HepG2 (cell line): ENCODE data around the gene TBXAS1. TPM values are rescaled to one million over a fixed set of nuclear protein-coding genes. Genes with fewer than 3 reads are reported as not detected.

Source experiments
- CSRNP1 ChIP-seq: sonication (generic); formaldehyde crosslinking; IDR thresholded peaks from 2 replicates; pipeline ENCODE4 v1.8.1; 2023; ENCODE audit warnings: mild to moderate bottlenecking, missing genetic modification reagents
- IKZF5 ChIP-seq: IDR thresholded peaks from 2 replicates; pipeline ENCODE4 v1.6.1; 2018; ENCODE audit warnings: missing genetic modification reagents, mild to moderate bottlenecking, missing compliant biosample characterization
- MZF1 ChIP-seq: sonication (generic); formaldehyde crosslinking; IDR thresholded peaks from 2 replicates; pipeline ENCODE4 v1.8.1; 2023; ENCODE audit warnings: mild to moderate bottlenecking, missing genetic modification reagents, borderline replicate concordance
- NR2C2 ChIP-seq: sonication (generic); formaldehyde crosslinking; IDR thresholded peaks from 2 replicates; pipeline ENCODE4 v1.4.0; 2020; ENCODE audit warnings: missing genetic modification reagents, mild to moderate bottlenecking, moderate library complexity, borderline replicate concordance
- NR2F2 ChIP-seq: IDR thresholded peaks from 2 replicates; pipeline ENCODE4 v1.6.1; 2012; ENCODE audit warnings: low read depth, inconsistent platforms, borderline replicate concordance
- SMAD1 ChIP-seq: sonication (generic); formaldehyde crosslinking; IDR thresholded peaks from 2 replicates; pipeline ENCODE4 v1.4.0; 2020; ENCODE audit warnings: missing genetic modification reagents, low read depth, mild to moderate bottlenecking, borderline replicate concordance
- SMYD3 ChIP-seq: sonication (generic); formaldehyde crosslinking; IDR thresholded peaks from 2 replicates; pipeline ENCODE4 v1.8.1; 2023; ENCODE audit warnings: mild to moderate bottlenecking, missing genetic modification reagents
- STAG1 ChIP-seq: sonication (generic); formaldehyde crosslinking; IDR thresholded peaks from 2 replicates; pipeline ENCODE4 v1.4.0; 2020; ENCODE audit warnings: missing genetic modification reagents
- TARDBP ChIP-seq: sonication (generic); formaldehyde crosslinking; IDR thresholded peaks from 2 replicates; pipeline ENCODE4 v1.8.0; 2022; ENCODE audit warnings: mild to moderate bottlenecking, missing genetic modification reagents
- TGIF2 ChIP-seq: IDR thresholded peaks from 2 replicates; pipeline ENCODE4 v1.6.1; 2016; ENCODE audit warnings: control low read depth, missing compliant biosample characterization
- ZFP90 ChIP-seq: sonication (generic); formaldehyde crosslinking; IDR thresholded peaks from 2 replicates; pipeline ENCODE4 v1.8.0; 2022; ENCODE audit warnings: missing genetic modification reagents, mild to moderate bottlenecking, inconsistent platforms, borderline replicate concordance
- ZKSCAN8 ChIP-seq: IDR thresholded peaks from 2 replicates; pipeline ENCODE4 v1.6.1; 2016; ENCODE audit warnings: borderline replicate concordance, missing genetic modification reagents, missing compliant biosample characterization
- ZNF451 ChIP-seq: sonication (generic); formaldehyde crosslinking; IDR thresholded peaks from 2 replicates; pipeline ENCODE4 v1.5.0; 2020; ENCODE audit warnings: mild to moderate bottlenecking, missing genetic modification reagents
- ZNF510 ChIP-seq: sonication (generic); formaldehyde crosslinking; IDR thresholded peaks from 2 replicates; pipeline ENCODE4 v1.4.0; 2020; ENCODE audit warnings: low read depth, mild to moderate bottlenecking, missing genetic modification reagents
- ZNF616 ChIP-seq: sonication (generic); formaldehyde crosslinking; IDR thresholded peaks from 2 replicates; pipeline ENCODE4 v1.5.0; 2020; ENCODE audit warnings: low read depth, mild to moderate bottlenecking, missing genetic modification reagents
- polyA plus RNA-seq, 8 experiments: library from polyadenylated mRNA; depleted of rRNA in 3 of 8; stranded (reverse) in 7 of 8; unstranded in 1 of 8; fragments of >200 nt; fragmentation: Illumina TruSeq in 4 of 8; extraction: Trizol in 4 of 8; gene quantifications; 2 replicates each; pipeline versions ENCODE4 v1.2.1 to v1.2.3, GENCODE V29; 2011 to 2016; ENCODE audit warnings: low read depth in 4 of 8, missing spikeins in 1 of 8, mixed read lengths in 1 of 8; ENCODE audit not compliant: insufficient read depth in 1 of 8
- total RNA-seq, 5 experiments: library from RNA; depleted of rRNA; stranded (reverse); fragments of >200 nt; fragmentation: Illumina TruSeq; extraction: Trizol; gene quantifications; 2 replicates each; pipeline ENCODE4 v1.2.3, GENCODE V29; 2016; ENCODE audit warnings: low read depth in 1 of 5
- TF ChIP-seq, protein P1 (sequence below): sonication (generic); formaldehyde crosslinking; IDR thresholded peaks from 2 replicates; pipeline ENCODE4 v1.4.0; 2020; ENCODE audit warnings: missing genetic modification reagents
- TF ChIP-seq, protein P2 (sequence below): IDR thresholded peaks from 2 replicates; pipeline ENCODE4 v1.6.1; 2016; ENCODE audit warnings: low read depth, missing genetic modification reagents, missing compliant biosample characterization

The TBXAS1 gene
- total and polyA plus RNA-seq, 2 of the 13 experiments (the other 11 are each of a cell fraction or from before 2014, with no cell fraction given) = 4.0 to 4.9 TPM

DNA sequence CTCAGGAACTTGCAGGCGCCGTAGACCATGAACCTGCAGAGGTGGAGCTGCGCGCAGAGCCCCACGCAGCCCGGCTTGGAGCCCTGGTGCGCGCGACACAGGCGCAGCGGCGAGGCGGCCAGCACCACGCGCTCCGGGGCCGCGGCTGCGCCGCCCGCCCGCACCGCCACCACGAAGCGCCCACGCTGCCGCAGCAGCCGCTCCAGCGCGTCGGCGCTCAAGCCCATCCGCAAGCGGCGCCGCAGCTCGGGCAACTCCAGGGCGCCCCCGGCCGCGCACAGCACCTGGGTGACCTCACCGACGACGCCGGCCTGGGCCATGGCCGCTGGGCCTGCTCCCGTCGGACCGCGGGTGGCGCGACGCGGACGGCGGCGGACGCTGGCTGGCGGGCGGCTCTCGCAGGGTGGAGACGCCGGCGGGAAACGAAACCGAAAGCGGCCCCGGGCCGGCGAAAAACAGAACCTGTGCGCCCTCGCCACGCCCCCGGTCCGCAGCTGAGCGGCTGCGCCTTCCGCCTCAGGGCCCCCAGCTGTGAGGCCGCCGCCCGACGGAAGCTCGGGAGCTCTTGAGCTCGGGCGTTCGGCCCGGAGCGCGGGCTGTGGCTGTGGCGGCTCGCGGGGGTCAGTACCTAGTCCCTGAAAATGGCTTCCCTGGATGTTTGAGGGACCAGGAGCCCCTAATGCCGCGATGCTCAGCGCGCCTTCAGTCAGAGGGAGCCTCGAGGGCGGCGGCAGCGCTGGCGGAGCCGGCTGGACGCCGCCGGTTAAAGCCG, 233.7 kb downstream of the TBXAS1 start, which contains the start of gene PARP12 (continued):
- peak; percentile 84 for TF ChIP-seq ZNF451 (CRISPR knock-in tag)
- no peak for TF ChIP-seq NR2C2 (CRISPR knock-in tag)
- no peak; the same call in 1 of the 2 replicates for TF ChIP-seq ZFP90
- no peak for TF ChIP-seq ZNF510 (CRISPR knock-in tag)
- peak; percentile 53; the same call in 1 of the 2 replicates for TF ChIP-seq CSRNP1 (CRISPR knock-in tag)
- TF ChIP-seq, protein P1, sequence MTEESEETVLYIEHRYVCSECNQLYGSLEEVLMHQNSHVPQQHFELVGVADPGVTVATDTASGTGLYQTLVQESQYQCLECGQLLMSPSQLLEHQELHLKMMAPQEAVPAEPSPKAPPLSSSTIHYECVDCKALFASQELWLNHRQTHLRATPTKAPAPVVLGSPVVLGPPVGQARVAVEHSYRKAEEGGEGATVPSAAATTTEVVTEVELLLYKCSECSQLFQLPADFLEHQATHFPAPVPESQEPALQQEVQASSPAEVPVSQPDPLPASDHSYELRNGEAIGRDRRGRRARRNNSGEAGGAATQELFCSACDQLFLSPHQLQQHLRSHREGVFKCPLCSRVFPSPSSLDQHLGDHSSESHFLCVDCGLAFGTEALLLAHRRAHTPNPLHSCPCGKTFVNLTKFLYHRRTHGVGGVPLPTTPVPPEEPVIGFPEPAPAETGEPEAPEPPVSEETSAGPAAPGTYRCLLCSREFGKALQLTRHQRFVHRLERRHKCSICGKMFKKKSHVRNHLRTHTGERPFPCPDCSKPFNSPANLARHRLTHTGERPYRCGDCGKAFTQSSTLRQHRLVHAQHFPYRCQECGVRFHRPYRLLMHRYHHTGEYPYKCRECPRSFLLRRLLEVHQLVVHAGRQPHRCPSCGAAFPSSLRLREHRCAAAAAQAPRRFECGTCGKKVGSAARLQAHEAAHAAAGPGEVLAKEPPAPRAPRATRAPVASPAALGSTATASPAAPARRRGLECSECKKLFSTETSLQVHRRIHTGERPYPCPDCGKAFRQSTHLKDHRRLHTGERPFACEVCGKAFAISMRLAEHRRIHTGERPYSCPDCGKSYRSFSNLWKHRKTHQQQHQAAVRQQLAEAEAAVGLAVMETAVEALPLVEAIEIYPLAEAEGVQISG = peak; percentile 73
- TF ChIP-seq ZNF616 (CRISPR knock-in tag) = peak; percentile 80; the same call in 1 of the 2 replicates
- TF ChIP-seq TARDBP = peak; percentile 63
- no peak for TF ChIP-seq NR2F2
- TF ChIP-seq ZKSCAN8 (CRISPR knock-in tag) = no peak
- TF ChIP-seq, protein P2, sequence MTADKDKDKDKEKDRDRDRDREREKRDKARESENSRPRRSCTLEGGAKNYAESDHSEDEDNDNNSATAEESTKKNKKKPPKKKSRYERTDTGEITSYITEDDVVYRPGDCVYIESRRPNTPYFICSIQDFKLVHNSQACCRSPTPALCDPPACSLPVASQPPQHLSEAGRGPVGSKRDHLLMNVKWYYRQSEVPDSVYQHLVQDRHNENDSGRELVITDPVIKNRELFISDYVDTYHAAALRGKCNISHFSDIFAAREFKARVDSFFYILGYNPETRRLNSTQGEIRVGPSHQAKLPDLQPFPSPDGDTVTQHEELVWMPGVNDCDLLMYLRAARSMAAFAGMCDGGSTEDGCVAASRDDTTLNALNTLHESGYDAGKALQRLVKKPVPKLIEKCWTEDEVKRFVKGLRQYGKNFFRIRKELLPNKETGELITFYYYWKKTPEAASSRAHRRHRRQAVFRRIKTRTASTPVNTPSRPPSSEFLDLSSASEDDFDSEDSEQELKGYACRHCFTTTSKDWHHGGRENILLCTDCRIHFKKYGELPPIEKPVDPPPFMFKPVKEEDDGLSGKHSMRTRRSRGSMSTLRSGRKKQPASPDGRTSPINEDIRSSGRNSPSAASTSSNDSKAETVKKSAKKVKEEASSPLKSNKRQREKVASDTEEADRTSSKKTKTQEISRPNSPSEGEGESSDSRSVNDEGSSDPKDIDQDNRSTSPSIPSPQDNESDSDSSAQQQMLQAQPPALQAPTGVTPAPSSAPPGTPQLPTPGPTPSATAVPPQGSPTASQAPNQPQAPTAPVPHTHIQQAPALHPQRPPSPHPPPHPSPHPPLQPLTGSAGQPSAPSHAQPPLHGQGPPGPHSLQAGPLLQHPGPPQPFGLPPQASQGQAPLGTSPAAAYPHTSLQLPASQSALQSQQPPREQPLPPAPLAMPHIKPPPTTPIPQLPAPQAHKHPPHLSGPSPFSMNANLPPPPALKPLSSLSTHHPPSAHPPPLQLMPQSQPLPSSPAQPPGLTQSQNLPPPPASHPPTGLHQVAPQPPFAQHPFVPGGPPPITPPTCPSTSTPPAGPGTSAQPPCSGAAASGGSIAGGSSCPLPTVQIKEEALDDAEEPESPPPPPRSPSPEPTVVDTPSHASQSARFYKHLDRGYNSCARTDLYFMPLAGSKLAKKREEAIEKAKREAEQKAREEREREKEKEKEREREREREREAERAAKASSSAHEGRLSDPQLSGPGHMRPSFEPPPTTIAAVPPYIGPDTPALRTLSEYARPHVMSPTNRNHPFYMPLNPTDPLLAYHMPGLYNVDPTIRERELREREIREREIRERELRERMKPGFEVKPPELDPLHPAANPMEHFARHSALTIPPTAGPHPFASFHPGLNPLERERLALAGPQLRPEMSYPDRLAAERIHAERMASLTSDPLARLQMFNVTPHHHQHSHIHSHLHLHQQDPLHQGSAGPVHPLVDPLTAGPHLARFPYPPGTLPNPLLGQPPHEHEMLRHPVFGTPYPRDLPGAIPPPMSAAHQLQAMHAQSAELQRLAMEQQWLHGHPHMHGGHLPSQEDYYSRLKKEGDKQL (CRISPR knock-in tag) = 0 out of 2 replicates have a peak, but pooled peaks have one; percentile 32
- TF ChIP-seq MZF1 (CRISPR knock-in tag) = no peak
- TF ChIP-seq IKZF5 (CRISPR knock-in tag) = no peak
- TF ChIP-seq TGIF2 (CRISPR knock-in tag) = no peak
- TF ChIP-seq SMYD3 (CRISPR knock-in tag) = no peak
- no peak for TF ChIP-seq SMAD1
- no peak; the same call in 1 of the 2 replicates for TF ChIP-seq STAG1 (CRISPR knock-in tag)
